Measurements from ENCODE around the gene TRMT2B. TPM values are rescaled to one million over a fixed set of nuclear protein-coding genes. Genes with fewer than 3 reads are reported as not detected.

Gene TRMT2B
- total RNA-seq, 2 experiments from 2014 or later: 24.8 to 25.3 TPM

- CTCF ChIA-PET (ENCODE audit: unreplicated experiment): no interaction called here
- H3K4me2 ChIP-seq (ENCODE audit: low read length): no peak overlapping the region
- no peak overlapping the region for H2AFZ ChIP-seq (ENCODE audit: low read length)
- no peaks in the 10 kb centered on the region for H3K36me3 ChIP-seq (ENCODE audit: insufficient read depth, low read length)
- no peak overlapping the region for H3K27ac ChIP-seq (ENCODE audit: low read depth, low read length, poor library complexity, severe bottlenecking)
- POLR2A ChIA-PET: no interaction called here
- no peaks in the 10 kb centered on the region for H3K9me2 ChIP-seq (ENCODE audit: insufficient read depth, low read length)
- intact Hi-C loops (cut with micrococcal nuclease; ENCODE audit: unreplicated experiment): no loop called here
- no peaks in the 10 kb centered on the region for H3K79me2 ChIP-seq (ENCODE audit: insufficient read depth, low read depth, low read length)
- no peak for DNase-seq (ENCODE audit: low spot score)
- H3K4me3 ChIP-seq (ENCODE audit: low read depth, low read length, poor library complexity, severe bottlenecking): no peak overlapping the region
- no peaks in the 10 kb centered on the region for H4K20me1 ChIP-seq (ENCODE audit: insufficient read depth, low read length)
- no TSS peak for BruUV-seq (replicated peaks)
- no peaks in the 10 kb centered on the region for H3K9me3 ChIP-seq (ENCODE audit: low read length)
- peaks cover 4% of the 10 kb centered on the region for H3K4me1 ChIP-seq (ENCODE audit: insufficient read depth, low read length, poor library complexity, severe bottlenecking)
- no peak for TF ChIP-seq CTCF (conservative IDR thresholded peaks at IDR 0.05; ENCODE audit: low read length)
- TF ChIP-seq EZH2phosphoT487 (IDR thresholded peaks at IDR 0.05; ENCODE audit: borderline replicate concordance, low read depth, low read length): no peak
Observed at GRCh38 chrX:101091817-101092216, 39.9 kb upstream of the TRMT2B start.

- no peak overlapping the region for H3K4me2 ChIP-seq (ENCODE audit: low read length)
- H3K36me3 ChIP-seq (ENCODE audit: insufficient read depth, low read length): no peaks in the 10 kb centered on the region
- H3K9me2 ChIP-seq (ENCODE audit: insufficient read depth, low read length): no peaks in the 10 kb centered on the region
- no peak for DNase-seq (ENCODE audit: low spot score)
- no peak overlapping the region for H2AFZ ChIP-seq (ENCODE audit: low read length)
- TF ChIP-seq EZH2phosphoT487 (IDR thresholded peaks at IDR 0.05; ENCODE audit: borderline replicate concordance, low read depth, low read length) (no peak), CTCF (conservative IDR thresholded peaks at IDR 0.05; ENCODE audit: low read length) (no peak)
- no peaks in the 10 kb centered on the region for H3K4me1 ChIP-seq (ENCODE audit: insufficient read depth, low read length, poor library complexity, severe bottlenecking)
- no peaks in the 10 kb centered on the region for H3K79me2 ChIP-seq (ENCODE audit: insufficient read depth, low read depth, low read length)
- BruUV-seq (replicated peaks): no TSS peak
- intact Hi-C loops (cut with micrococcal nuclease; ENCODE audit: unreplicated experiment): no loop called here
- ChIA-PET CTCF (ENCODE audit: unreplicated experiment) (no interaction called here), POLR2A (interaction anchor here (0.7 to 1.4 kb wide), 3 partner anchors 15 to 266 kb away, joined by 3 read pairs; no protein-coding TSS in a partner anchor)
- H3K27ac ChIP-seq (ENCODE audit: low read depth, low read length, poor library complexity, severe bottlenecking): no peak overlapping the region
- H3K9me3 ChIP-seq (ENCODE audit: low read length): no peaks in the 10 kb centered on the region
- H3K4me3 ChIP-seq (ENCODE audit: low read depth, low read length, poor library complexity, severe bottlenecking): no peak overlapping the region
- no peaks in the 10 kb centered on the region for H4K20me1 ChIP-seq (ENCODE audit: insufficient read depth, low read length)
Observed at GRCh38 chrX:101081231-101081630, 29.3 kb upstream of the TRMT2B start.

- intact Hi-C loops (cut with micrococcal nuclease; ENCODE audit: unreplicated experiment): no loop called here
- Histone ChIP-seq H4K20me1 (ENCODE audit: insufficient read depth, low read length) (no peaks in the 10 kb centered on the region), H3K4me1 (ENCODE audit: insufficient read depth, low read length, poor library complexity, severe bottlenecking) (no peaks in the 10 kb centered on the region), H3K9me3 (ENCODE audit: low read length) (no peaks in the 10 kb centered on the region), H3K9me2 (ENCODE audit: insufficient read depth, low read length) (no peaks in the 10 kb centered on the region), H2AFZ (ENCODE audit: low read length) (no peak overlapping the region), H3K27ac (ENCODE audit: low read depth, low read length, poor library complexity, severe bottlenecking) (no peak overlapping the region), H3K4me2 (ENCODE audit: low read length) (no peak overlapping the region), H3K36me3 (ENCODE audit: insufficient read depth, low read length) (no peaks in the 10 kb centered on the region), H3K4me3 (ENCODE audit: low read depth, low read length, poor library complexity, severe bottlenecking) (no peak overlapping the region), H3K79me2 (ENCODE audit: insufficient read depth, low read depth, low read length) (no peaks in the 10 kb centered on the region)
- no peak for TF ChIP-seq CTCF (conservative IDR thresholded peaks at IDR 0.05; ENCODE audit: low read length)
- no peak for TF ChIP-seq EZH2phosphoT487 (IDR thresholded peaks at IDR 0.05; ENCODE audit: borderline replicate concordance, low read depth, low read length)
- no peak for DNase-seq (ENCODE audit: low spot score)
- ChIA-PET CTCF (ENCODE audit: unreplicated experiment) (no interaction called here), POLR2A (interaction anchor here (1.4 kb wide), 1 partner anchor 15 kb away, joined by 3 read pairs; no protein-coding TSS in a partner anchor)
- BruUV-seq (replicated peaks): no TSS peak
Observed at GRCh38 chrX:101080326-101081124, 28.6 kb upstream of the TRMT2B start.

Data from OCI-LY7 (cell line).